GM18858 (cell line): ENCODE results near the gene TNNI2.

ENCODE experiments used
- ATAC-seq: cut with Tn5 transposase; IDR thresholded peaks from one replicate; pipeline ENCODE4 v1.9.1; 2021; ENCODE audit not compliant: unreplicated experiment

Gene TNNI2

GRCh38 chr11:1857064-1857463 lies 18.3 kb downstream of the TNNI2 start:
- no peak for ATAC-seq

GRCh38 chr11:1858154-1858553 lies 19.4 kb downstream of the TNNI2 start:
- no peak for ATAC-seq

DNA sequence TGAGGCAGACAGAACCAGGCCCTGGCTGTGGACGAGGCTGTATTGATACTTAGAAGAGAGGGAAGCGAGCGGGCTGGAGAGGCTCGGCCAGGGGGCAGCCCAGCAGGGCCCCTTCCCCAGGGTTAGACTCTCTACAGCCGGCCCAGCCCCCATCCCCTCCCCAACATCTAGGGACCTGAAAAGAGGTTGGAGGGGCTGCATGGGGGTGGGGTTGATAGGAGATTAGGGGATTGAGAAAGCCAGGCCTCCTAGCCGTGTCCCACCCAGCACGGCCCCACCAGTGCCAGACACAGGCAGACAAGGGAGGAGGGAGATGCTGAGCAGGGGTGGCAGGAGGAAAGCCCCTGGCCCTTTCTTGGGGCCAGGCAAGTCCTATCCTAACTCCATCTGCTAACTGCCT lies 19.8 kb downstream of the TNNI2 start:
- ATAC-seq: no peak

GRCh38 chr11:1859004-1859403 lies 20.2 kb downstream of the TNNI2 start:
- ATAC-seq: no peak

DNA sequence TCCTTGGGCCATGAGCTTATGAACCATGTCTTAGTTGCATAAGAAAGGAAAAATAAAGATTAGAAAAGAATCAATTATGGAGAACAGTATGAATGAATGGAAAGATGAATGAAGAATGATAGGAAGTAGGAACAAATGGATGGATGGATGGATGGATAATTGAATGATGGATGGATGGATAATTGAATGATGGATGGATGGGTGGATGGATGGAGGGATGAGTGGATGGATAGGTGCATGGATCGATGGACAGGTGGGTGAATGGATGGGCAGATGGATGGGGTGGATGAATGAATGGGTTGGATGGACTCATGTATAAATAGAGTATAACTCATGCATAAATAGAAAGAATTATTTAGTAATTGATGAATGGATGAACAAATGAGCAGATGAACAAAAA lies 21.3 kb downstream of the TNNI2 start:
- ATAC-seq: no peak

DNA sequence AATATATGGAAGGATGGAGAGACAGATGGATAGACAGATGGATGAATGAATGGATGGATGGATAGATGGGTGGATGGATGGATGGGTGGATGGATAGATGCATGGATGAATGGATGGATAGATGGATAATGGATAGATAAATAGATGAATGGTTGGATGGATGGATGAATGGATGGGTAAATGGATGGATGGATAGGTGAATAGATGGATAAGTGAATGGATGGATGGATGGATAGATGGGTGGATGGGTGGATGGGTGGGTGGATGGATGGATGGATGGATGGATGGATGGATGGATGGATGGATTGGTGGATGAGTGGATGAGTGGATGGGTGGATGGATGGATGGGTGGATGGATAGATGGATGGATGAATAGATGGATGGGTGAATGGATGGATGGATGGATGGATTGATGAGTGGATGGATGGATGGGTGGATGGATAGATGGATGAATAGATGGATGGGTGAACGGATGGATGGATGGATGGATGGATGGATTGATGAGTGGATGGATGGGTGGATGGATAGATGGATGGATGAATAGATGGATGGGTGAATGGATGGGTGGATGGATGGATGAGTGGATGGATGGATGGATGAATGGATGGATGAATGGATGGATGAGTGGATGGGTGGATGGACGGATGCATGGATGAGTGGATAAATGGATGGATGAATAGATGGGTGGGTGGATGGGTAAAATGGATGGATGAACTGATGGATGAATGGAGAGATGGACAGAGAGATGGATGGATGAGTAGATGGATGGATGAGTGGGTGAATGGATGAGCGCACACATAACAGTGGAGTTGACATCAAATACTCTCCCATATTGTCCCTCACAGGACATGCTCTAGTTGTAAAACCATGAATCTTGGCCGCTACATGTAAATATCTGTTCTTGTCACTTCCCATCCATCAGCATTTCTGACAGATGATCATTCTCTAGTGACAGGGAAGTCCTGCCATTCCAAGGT lies 22.9 kb downstream of the TNNI2 start:
- no peak for ATAC-seq

- ATAC-seq: no peak
Observed at GRCh38 chr11:1862588-1863351, 24.0 kb downstream of the TNNI2 start.

DNA sequence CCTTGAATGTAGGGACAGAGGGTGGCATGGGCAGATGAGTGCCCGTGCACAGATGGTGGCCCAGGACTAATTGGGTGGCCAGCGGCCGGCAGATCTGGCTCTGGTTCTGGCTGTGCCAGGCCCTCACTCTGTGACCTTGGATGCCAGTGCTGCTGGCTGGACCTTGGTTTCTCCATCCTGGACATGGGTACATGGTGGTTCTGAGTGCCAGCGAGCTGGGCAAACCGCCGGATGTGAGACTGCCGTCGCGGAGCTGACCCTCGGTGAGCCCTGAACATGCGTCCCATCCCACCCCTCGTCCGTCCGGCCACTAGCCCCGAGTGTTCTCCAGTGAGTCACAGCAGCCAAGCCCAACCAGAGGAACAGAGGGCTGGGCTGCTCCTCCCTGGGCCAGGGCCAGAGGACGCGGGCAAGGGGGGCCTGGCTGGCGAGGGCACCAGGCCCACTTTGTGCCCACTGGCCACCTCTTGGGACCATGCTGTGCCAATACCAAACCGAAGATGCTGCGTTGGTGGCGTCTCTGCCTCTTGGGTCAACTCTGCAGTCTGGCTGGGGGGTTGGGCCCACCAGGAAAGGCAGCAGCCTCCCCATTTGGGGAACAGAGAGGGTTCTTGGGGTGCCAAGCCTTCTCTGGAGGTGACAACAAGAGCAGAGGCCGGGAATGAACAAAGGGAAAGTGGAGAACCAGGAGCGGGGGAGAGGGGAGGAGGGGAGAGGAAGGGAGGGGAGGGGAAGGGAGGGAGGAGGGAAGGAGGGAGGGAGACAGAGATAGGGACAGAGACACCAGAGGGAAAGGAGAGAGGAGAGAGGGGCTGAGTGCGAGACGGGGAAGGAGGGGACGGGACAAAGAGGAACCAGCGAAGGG lies 24.8 kb downstream of the TNNI2 start:
- ATAC-seq: no peak

DNA sequence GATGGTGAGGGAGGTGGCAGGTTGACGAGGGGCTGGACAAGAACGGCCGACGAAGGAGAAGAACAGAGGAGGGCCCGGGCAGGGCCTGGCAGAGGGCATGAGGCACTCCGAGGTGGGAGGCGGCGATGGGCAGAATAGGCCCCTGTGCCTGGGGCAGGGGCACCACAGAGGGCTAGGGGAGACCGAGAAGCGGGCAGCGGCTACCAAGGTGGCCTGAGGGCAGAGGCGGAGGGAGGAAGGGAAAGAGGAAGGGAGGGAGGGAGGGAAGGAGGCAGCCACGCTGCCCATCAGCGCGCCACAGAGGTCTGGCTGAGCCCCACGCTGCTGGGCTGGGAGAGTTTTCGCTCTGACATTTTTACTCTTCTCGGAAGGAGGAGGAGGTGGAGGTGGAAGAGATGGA lies 25.4 kb downstream of the TNNI2 start:
- ATAC-seq: no peak

DNA sequence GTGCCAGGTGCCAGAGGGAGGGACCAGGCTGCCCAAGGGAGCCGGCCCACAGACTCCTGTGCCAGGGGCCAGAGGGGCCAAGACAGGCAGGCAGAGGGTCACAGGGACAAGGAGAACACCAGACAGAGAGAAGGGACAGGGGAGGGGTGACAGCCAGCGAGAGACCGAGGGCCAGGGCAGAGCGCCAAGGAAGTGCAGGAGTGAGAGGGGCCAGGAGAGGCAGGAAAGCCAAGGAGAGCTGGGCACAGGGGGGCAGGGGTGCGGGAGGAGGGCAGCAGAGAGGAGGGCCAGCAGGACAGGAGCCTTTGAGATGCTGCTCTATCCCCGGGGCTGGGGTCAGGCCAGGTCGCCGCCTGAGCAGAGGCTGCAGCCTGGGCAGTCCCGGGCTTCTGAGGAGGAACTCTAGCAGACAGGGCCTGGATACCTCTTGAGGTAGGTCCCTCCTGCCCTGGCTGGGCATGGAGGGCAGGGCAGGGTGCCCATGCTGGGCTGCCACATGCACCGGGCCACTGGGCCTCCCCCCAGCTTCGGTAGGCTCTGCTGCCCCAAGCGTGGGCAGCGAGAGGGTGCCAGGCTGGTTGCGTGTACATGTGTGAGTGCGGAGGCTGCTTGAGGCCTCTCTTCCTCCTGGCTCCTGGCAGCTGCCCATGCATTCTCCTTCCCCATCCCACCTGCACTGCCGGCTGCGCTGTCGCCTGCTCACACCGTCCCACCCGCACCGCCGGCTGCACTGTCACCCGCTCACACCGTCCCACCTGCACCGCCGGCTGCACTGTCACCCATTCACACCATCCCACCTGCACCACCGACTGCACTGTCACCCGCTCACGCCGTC lies 26.3 kb downstream of the TNNI2 start:
- ATAC-seq: no peak

DNA sequence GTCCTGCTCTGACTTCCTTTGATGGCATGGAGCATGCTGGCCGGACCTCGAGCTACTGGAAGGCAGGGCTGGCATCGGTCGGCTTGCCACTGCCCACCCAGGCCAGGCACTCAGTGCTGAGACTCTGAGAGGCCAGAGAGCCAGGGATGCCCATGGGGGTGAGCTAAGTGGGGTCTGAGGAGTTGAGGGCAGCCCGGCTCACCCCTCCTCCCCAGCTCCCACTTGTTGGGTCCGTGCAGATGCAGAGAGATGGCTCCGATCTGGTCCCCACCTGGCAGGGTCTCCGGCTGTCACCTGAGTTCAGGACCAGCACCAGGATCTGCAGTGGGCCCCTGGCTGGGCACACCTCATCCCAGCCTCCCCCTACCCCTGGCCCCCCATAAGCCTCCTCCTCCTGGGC lies 27.4 kb downstream of the TNNI2 start:
- ATAC-seq: no peak

GRCh38 chr11:1866776-1867175 lies 28.0 kb downstream of the TNNI2 start:
- no peak for ATAC-seq

GRCh38 chr11:1867381-1867780 lies 28.6 kb downstream of the TNNI2 start:
- no peak for ATAC-seq

- no peak for ATAC-seq
Observed at GRCh38 chr11:1868056-1868635, 29.4 kb downstream of the TNNI2 start.

- ATAC-seq: no peak
Observed at GRCh38 chr11:1868636-1869291, 30.0 kb downstream of the TNNI2 start.

DNA sequence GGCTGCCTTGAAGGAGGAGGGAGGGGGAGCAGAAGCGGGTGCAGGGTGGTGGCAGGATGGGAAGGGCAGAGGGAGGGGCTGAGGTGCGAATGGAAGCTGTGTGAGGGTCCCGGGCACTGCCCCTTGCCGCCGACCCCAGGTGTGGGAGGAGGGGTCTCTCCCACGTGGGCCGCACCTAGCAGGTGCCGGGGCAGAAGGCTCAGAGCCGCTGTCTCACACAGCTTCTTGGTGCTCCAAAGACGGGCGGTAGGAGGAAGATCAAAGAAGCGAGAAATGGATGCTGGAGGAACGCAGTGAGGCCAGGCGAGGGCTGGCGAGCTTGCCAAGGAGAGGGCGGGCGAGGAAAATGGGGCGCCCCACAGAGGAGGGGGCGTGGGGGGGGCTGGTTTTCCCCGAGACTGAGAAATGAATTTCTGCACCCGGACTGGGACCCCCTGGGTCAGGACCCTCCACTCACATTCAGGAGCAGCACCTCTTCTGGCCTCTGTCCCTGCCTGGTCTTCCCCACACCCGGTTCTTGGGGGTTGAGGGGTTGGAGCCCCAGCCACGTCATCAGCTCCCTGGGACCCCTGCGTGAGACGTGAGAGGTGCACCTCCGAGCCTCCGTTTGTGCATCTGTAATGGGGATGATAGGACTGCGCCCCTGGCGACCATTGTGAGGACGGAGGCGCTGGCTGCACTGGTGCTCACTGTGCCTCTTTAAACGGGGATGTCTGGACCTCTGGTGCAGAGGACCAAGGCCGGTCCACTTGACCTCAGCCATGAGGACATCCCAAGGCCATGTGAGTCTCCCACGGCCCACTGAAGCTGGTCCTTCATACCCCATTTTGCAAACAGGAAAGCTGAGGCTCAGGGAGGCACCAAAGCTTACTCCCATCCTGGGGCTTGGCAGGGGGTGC lies 30.9 kb downstream of the TNNI2 start:
- no peak for ATAC-seq

GRCh38 chr11:1870326-1870696 lies 31.5 kb downstream of the TNNI2 start:
- no peak for ATAC-seq

- ATAC-seq: no peak
Observed at GRCh38 chr11:1870721-1871466, 32.1 kb downstream of the TNNI2 start.
